ENCODE results near the gene RNF144A.

- no peak for TF ChIP-seq ZNF232 (CRISPR knock-in tag; IDR thresholded peaks at IDR 0.05)
- no peak for TF ChIP-seq CTCF (IDR thresholded peaks at IDR 0.05)
- no peak for TF ChIP-seq RELA (CRISPR knock-in tag; IDR thresholded peaks at IDR 0.05; ENCODE audit: borderline replicate concordance)
- TF ChIP-seq MAX (CRISPR knock-in tag; IDR thresholded peaks at IDR 0.05), result no peak
Observed at GRCh38 chr2:6927186-6927585, 10.0 kb downstream of the RNF144A start.
